OCI-LY1 (cell line): ENCODE measurements around the gene ZBTB16.

Experiments used
- H2AFZ ChIP-seq: fragments of 200-600 bp; sonication (generic), shearing (Covaris generic); 2 replicates; pipeline ENCODE4 v1.6.0; 2014; ENCODE audit warnings: antibody characterized with exemption, mild to moderate bottlenecking, low read length
- H3F3A ChIP-seq: fragments of 200-600 bp; sonication (generic), shearing (Covaris generic); 2 replicates; pipeline ENCODE4 v1.6.0; 2014; ENCODE audit warnings: mild to moderate bottlenecking, antibody characterized with exemption, low read length, moderate library complexity; ENCODE audit not compliant: insufficient read depth
- H3K27ac ChIP-seq: fragments of 200-600 bp; sonication (generic); 2 replicates; pipeline ENCODE4 v1.5.1; 2014; ENCODE audit warnings: low read length, mixed run types, mild to moderate bottlenecking, low read depth; ENCODE audit not compliant: poor library complexity, severe bottlenecking
- H3K27me3 ChIP-seq: fragments of 200-600 bp; sonication (generic); 2 replicates; pipeline ENCODE4 v1.6.0; 2014; ENCODE audit warnings: antibody characterized with exemption, mild to moderate bottlenecking, low read length, moderate library complexity; ENCODE audit not compliant: insufficient read depth
- H3K36me3 ChIP-seq: fragments of 200-600 bp; sonication (generic); 2 replicates; pipeline ENCODE4 v1.6.1; 2014; ENCODE audit warnings: mild to moderate bottlenecking, antibody characterized with exemption, low read length, moderate library complexity, mixed read lengths; ENCODE audit not compliant: insufficient read depth
- H3K4me1 ChIP-seq: fragments of 200-600 bp; sonication (generic); 2 replicates; pipeline ENCODE4 v1.5.1; 2014; ENCODE audit warnings: mild to moderate bottlenecking, low read length, moderate library complexity; ENCODE audit not compliant: insufficient read depth, severe bottlenecking
- H3K4me2 ChIP-seq: fragments of 200-600 bp; sonication (generic), shearing (Covaris generic); 2 replicates; pipeline ENCODE4 v1.6.1; 2014; ENCODE audit warnings: low read length
- H3K4me3 ChIP-seq: fragments of 200-600 bp; sonication (generic); 2 replicates; pipeline ENCODE4 v1.5.1; 2014; ENCODE audit warnings: low read length, low read depth, mild to moderate bottlenecking, mixed read lengths; ENCODE audit not compliant: poor library complexity, severe bottlenecking
- H3K79me2 ChIP-seq: fragments of 200-600 bp; shearing (Covaris generic); 2 replicates; pipeline ENCODE4 v1.6.1; 2016; ENCODE audit warnings: mixed run types, low read length, mixed read lengths; ENCODE audit not compliant: insufficient read depth
- H3K9ac ChIP-seq: fragments of 200-600 bp; sonication (generic), shearing (Covaris generic); 2 replicates; pipeline ENCODE4 v1.6.1; 2014; ENCODE audit warnings: mild to moderate bottlenecking, low read length, mixed read lengths
- H3K9me2 ChIP-seq: fragments of 200-600 bp; sonication (generic), shearing (Covaris generic); 2 replicates; pipeline ENCODE4 v1.6.1; 2014; ENCODE audit warnings: low read depth, mild to moderate bottlenecking, low read length, mixed read lengths
- H3K9me3 ChIP-seq: fragments of 200-600 bp; shearing (Covaris generic); 2 replicates; pipeline ENCODE4 v1.6.1; 2014; ENCODE audit warnings: low read length, mixed read lengths
- H4K20me1 ChIP-seq: fragments of 200-600 bp; sonication (generic), shearing (Covaris generic); 2 replicates; pipeline ENCODE4 v1.6.0; 2016; ENCODE audit warnings: mild to moderate bottlenecking, low read length; ENCODE audit not compliant: insufficient read depth
- EZH2 ChIP-seq: fragments of 200-600 bp; sonication (generic), shearing (Covaris generic); IDR thresholded peaks from 2 replicates; pipeline ENCODE4 v1.8.0; 2017; ENCODE audit warnings: borderline replicate concordance, mixed run types, mild to moderate bottlenecking, antibody characterized with exemption, low read length, moderate library complexity, mixed read lengths
- TF ChIP-seq, protein P1 (sequence below): fragments of 200-600 bp; sonication (generic), shearing (Covaris generic); IDR thresholded peaks from 2 replicates; pipeline ENCODE4 v1.5.1; 2017; ENCODE audit warnings: mild to moderate bottlenecking, antibody characterized with exemption, low read length, moderate library complexity, mixed read lengths

ZBTB16 gene

DNA sequence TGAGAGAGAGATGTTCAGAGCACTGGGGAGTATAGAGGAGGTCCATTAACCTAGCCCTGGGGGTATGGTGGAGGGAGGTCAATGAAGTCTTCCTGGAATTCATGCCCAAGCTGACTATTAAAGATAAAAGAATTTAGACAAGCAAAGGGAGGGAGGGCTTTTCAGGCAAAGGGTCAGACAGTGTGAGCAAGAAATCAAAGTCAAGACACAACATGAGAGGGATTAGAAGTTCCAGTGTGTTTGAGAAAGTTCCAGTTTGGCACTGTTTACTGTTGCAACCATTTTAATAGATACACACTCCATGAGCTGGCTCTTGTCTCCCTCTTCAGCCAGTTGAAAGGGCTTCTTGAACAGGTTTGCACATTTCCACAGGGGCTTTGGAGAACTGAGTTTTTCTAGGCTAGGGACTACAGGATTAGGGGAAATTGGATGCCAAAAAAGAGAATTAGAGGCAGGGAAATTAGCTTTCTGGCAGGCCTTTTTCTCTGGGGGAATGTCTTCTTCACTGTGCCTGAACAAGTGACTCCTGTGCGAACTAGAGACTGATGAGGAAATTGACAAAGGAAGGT is 222.0 kb downstream of the ZBTB16 start:
- Histone ChIP-seq H3K79me2 (no peaks in the 10 kb centered on the region), H4K20me1 (no peaks in the 10 kb centered on the region), H3K9me2 (no peaks in the 10 kb centered on the region), H3K36me3 (no peaks in the 10 kb centered on the region), H3K9ac (no peak overlapping the region), H3K27ac (no peak overlapping the region), H3K4me2 (no peak overlapping the region), H3K9me3 (no peaks in the 10 kb centered on the region), H2AFZ (no peak overlapping the region), H3K27me3 (no peaks in the 10 kb centered on the region), H3F3A (no peaks in the 10 kb centered on the region), H3K4me3 (no peak overlapping the region), H3K4me1 (no peaks in the 10 kb centered on the region)
- TF ChIP-seq, protein P1, sequence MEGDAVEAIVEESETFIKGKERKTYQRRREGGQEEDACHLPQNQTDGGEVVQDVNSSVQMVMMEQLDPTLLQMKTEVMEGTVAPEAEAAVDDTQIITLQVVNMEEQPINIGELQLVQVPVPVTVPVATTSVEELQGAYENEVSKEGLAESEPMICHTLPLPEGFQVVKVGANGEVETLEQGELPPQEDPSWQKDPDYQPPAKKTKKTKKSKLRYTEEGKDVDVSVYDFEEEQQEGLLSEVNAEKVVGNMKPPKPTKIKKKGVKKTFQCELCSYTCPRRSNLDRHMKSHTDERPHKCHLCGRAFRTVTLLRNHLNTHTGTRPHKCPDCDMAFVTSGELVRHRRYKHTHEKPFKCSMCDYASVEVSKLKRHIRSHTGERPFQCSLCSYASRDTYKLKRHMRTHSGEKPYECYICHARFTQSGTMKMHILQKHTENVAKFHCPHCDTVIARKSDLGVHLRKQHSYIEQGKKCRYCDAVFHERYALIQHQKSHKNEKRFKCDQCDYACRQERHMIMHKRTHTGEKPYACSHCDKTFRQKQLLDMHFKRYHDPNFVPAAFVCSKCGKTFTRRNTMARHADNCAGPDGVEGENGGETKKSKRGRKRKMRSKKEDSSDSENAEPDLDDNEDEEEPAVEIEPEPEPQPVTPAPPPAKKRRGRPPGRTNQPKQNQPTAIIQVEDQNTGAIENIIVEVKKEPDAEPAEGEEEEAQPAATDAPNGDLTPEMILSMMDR, result no peak
- TF ChIP-seq EZH2, result no peak

GRCh38 chr11:114282488-114282887 is 223.0 kb downstream of the ZBTB16 start:
- Histone ChIP-seq H3K4me1 (no peaks in the 10 kb centered on the region), H3K27ac (no peak overlapping the region), H3K79me2 (no peaks in the 10 kb centered on the region), H3K27me3 (no peaks in the 10 kb centered on the region), H3F3A (no peaks in the 10 kb centered on the region), H3K4me2 (no peak overlapping the region), H3K4me3 (no peak overlapping the region), H4K20me1 (no peaks in the 10 kb centered on the region), H3K9ac (no peak overlapping the region), H3K36me3 (no peaks in the 10 kb centered on the region), H3K9me2 (no peaks in the 10 kb centered on the region), H3K9me3 (no peaks in the 10 kb centered on the region), H2AFZ (no peak overlapping the region)
- no peak for TF ChIP-seq EZH2

DNA sequence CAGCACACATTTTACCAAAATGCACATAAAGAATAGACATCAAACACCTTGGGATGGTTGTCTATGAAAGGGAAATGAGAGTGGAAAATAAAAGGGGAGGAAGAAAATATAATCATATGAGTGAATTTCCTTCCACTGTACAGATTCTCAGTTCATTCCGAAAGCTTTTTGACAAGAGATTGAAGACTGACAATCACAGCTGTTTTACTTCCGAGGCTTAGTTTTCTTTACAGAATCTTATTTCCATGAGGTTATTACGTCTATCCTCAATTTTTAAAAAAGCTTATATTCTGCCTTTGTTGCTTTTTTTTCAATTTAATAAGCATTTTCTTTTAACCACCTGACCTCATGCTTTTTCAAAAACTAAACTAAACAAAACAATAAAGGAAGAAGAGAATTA is 223.9 kb downstream of the ZBTB16 start:
- no peaks in the 10 kb centered on the region for H3K4me1 ChIP-seq
- no peak overlapping the region for H3K4me3 ChIP-seq
- TF ChIP-seq, protein P1, result no peak
- TF ChIP-seq EZH2, result no peak
- no peak overlapping the region for H3K9ac ChIP-seq
- no peaks in the 10 kb centered on the region for H4K20me1 ChIP-seq
- H3K9me2 ChIP-seq, result no peaks in the 10 kb centered on the region
- H3K4me2 ChIP-seq, result no peak overlapping the region
- H3K9me3 ChIP-seq, result no peaks in the 10 kb centered on the region
- H3K79me2 ChIP-seq, result no peaks in the 10 kb centered on the region
- H3F3A ChIP-seq, result no peaks in the 10 kb centered on the region
- no peaks in the 10 kb centered on the region for H3K27me3 ChIP-seq
- no peak overlapping the region for H2AFZ ChIP-seq
- no peak overlapping the region for H3K27ac ChIP-seq
- no peaks in the 10 kb centered on the region for H3K36me3 ChIP-seq

DNA sequence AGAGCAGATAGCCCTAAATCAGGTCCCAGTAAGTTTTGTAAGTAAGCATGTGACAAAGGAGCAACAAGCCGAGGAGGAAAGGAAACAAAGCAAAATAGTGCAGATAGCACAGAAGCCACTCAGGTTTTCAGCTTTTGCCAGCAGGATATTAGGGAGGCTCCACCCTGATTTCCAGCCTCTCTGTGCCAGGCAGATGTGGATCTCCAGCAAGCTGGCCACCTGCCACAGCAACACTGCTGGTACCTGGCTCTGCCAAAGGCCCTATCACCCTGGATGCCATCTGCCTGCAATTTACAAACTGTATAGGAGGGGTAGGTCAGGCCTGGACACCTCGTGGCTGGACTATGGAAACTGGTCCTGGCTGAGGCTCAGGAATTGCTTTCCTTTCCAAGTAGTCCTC is 224.5 kb downstream of the ZBTB16 start:
- Histone ChIP-seq H3K36me3 (no peaks in the 10 kb centered on the region), H3K27me3 (no peaks in the 10 kb centered on the region), H3K4me1 (no peaks in the 10 kb centered on the region), H4K20me1 (no peaks in the 10 kb centered on the region), H3K9me3 (no peaks in the 10 kb centered on the region), H3K9ac (no peak overlapping the region), H3K4me3 (no peak overlapping the region), H3K9me2 (no peaks in the 10 kb centered on the region), H3K79me2 (no peaks in the 10 kb centered on the region), H3K27ac (no peak overlapping the region), H3F3A (no peaks in the 10 kb centered on the region), H2AFZ (no peak overlapping the region), H3K4me2 (no peak overlapping the region)
- TF ChIP-seq, protein P1, result no peak
- TF ChIP-seq EZH2, result no peak
